Astrocyte of the spinal cord (primary cell): ENCODE measurements around the gene IL1B.

Experiments used
- DNase-seq: peaks from one replicate; pipeline ENCODE4 v3.0.0; 2011; ENCODE audit warnings: low read depth, low spot score
- H3K4me3 ChIP-seq: 2 replicates; pipeline ENCODE4 v1.5.1; 2011; ENCODE audit warnings: low read depth, mild to moderate bottlenecking, low read length, moderate library complexity
- CTCF ChIP-seq: IDR thresholded peaks from 2 replicates; pipeline ENCODE4 v1.5.1; 2012; ENCODE audit warnings: low read depth, mild to moderate bottlenecking, low read length, inconsistent platforms
- in situ Hi-C: cut with HindIII; loops from 2 replicates; pipeline ENCODE4 v1.10.0; 2017; ENCODE audit warnings: low sequenced_read_pairs

IL1B gene

GRCh38 chr2:112817082-112817689 is 19.4 kb downstream of the IL1B start:
- no peak for DNase-seq
- H3K4me3 ChIP-seq = no peak overlapping the region
- in situ Hi-C loops = no loop called here
- no peak for TF ChIP-seq CTCF

- TF ChIP-seq CTCF = peak; percentile 8
- in situ Hi-C loops = no loop called here
- H3K4me3 ChIP-seq = no peak overlapping the region
- peak; percentile 69 for DNase-seq
Observed at GRCh38 chr2:112814278-112814677, 22.3 kb downstream of the IL1B start.

GRCh38 chr2:112813280-112813966 is 23.2 kb downstream of the IL1B start:
- no peak overlapping the region for H3K4me3 ChIP-seq
- in situ Hi-C loops = no loop called here
- DNase-seq = no peak
- no peak for TF ChIP-seq CTCF

- H3K4me3 ChIP-seq = no peak overlapping the region
- in situ Hi-C loops = no loop called here
- peak; percentile 78 for DNase-seq
- no peak for TF ChIP-seq CTCF
Observed at GRCh38 chr2:112812318-112813267, 24.0 kb downstream of the IL1B start.

GRCh38 chr2:112811841-112812306 is 24.7 kb downstream of the IL1B start:
- in situ Hi-C loops = no loop called here
- no peak for TF ChIP-seq CTCF
- H3K4me3 ChIP-seq = no peak overlapping the region
- peak; percentile 74 for DNase-seq

- TF ChIP-seq CTCF = no peak
- no peak overlapping the region for H3K4me3 ChIP-seq
- DNase-seq = no peak
- in situ Hi-C loops = no loop called here
Observed at GRCh38 chr2:112811276-112811831, 25.2 kb downstream of the IL1B start.
